Loucy (cell line): ENCODE data around the gene DCUN1D4.

Experiments
- H2AFZ ChIP-seq: fragments of 200-600 bp; sonication (generic); 2 replicates; pipeline ENCODE4 v1.6.0; 2016; ENCODE audit warnings: antibody characterized with exemption, mild to moderate bottlenecking, low read length, moderate library complexity
- H3F3A ChIP-seq: fragments of 200-600 bp; 2 replicates; pipeline ENCODE4 v1.6.0; 2016; ENCODE audit warnings: antibody characterized with exemption, low read depth, mild to moderate bottlenecking
- H3K27me3 ChIP-seq: fragments of 200-600 bp; sonication (generic); 2 replicates; pipeline ENCODE4 v1.6.1; 2014; ENCODE audit warnings: low read length, mild to moderate bottlenecking; ENCODE audit not compliant: insufficient read depth, poor library complexity, severe bottlenecking
- H3K36me3 ChIP-seq: fragments of 200-600 bp; sonication (generic); 2 replicates; pipeline ENCODE4 v1.6.1; 2016; ENCODE audit warnings: low read length; ENCODE audit not compliant: insufficient read depth
- H3K4me1 ChIP-seq: fragments of 200-600 bp; sonication (generic); 2 replicates; pipeline ENCODE4 v1.5.1; 2014; ENCODE audit warnings: low read length, mild to moderate bottlenecking; ENCODE audit not compliant: insufficient read depth, poor library complexity, severe bottlenecking
- H3K4me2 ChIP-seq: fragments of 200-600 bp; sonication (generic); 2 replicates; pipeline ENCODE4 v1.6.0; 2014; ENCODE audit warnings: antibody characterized with exemption, low read length, low read depth, mild to moderate bottlenecking; ENCODE audit not compliant: poor library complexity, severe bottlenecking
- H3K4me3 ChIP-seq: fragments of 200-600 bp; sonication (generic); 2 replicates; pipeline ENCODE4 v1.5.1; 2014; ENCODE audit warnings: low read length, mild to moderate bottlenecking, mixed read lengths; ENCODE audit not compliant: poor library complexity, severe bottlenecking
- H3K79me2 ChIP-seq: fragments of 200-600 bp; sonication (generic); 2 replicates; pipeline ENCODE4 v1.6.1; 2014; ENCODE audit warnings: low read length; ENCODE audit not compliant: insufficient read depth
- H3K9ac ChIP-seq: fragments of 200-600 bp; sonication (generic); 2 replicates; pipeline ENCODE4 v1.6.0; 2014; ENCODE audit warnings: mild to moderate bottlenecking, low read depth, low read length, moderate library complexity; ENCODE audit not compliant: poor library complexity, severe bottlenecking
- H3K9me2 ChIP-seq: fragments of 200-600 bp; sonication (generic); replicated peaks from 2 replicates; pipeline ENCODE4 v1.6.1; 2016; ENCODE audit warnings: low read depth, low read length, mixed read lengths
- H3K9me3 ChIP-seq: fragments of 200-600 bp; sonication (generic); 2 replicates; pipeline ENCODE4 v1.6.1; 2014; ENCODE audit warnings: mild to moderate bottlenecking, antibody characterized with exemption, low read length, low read depth; ENCODE audit not compliant: insufficient read depth
- H4K20me1 ChIP-seq: fragments of 200-600 bp; sonication (generic); 2 replicates; pipeline ENCODE4 v1.6.0; 2014; ENCODE audit warnings: antibody characterized with exemption, low read length, mild to moderate bottlenecking; ENCODE audit not compliant: insufficient read depth, poor library complexity, severe bottlenecking
- EZH2phosphoT487 ChIP-seq: fragments of 200-600 bp; IDR thresholded peaks from 2 replicates; pipeline ENCODE4 v1.6.1; 2018; ENCODE audit warnings: antibody characterized with exemption, mild to moderate bottlenecking, moderate library complexity, borderline replicate concordance
- TF ChIP-seq, protein P1 (sequence below): fragments of 200-600 bp; sonication (generic); conservative IDR thresholded peaks from 2 replicates; pipeline ENCODE4 v1.5.1; 2014; ENCODE audit warnings: mild to moderate bottlenecking, antibody characterized with exemption, low read length

The DCUN1D4 gene

GRCh38 chr4:51862199-51862598 is 19.2 kb downstream of the DCUN1D4 start:
- peaks cover 22% of the 10 kb centered on the region for H4K20me1 ChIP-seq
- H3K79me2 ChIP-seq: peaks cover 51% of the 10 kb centered on the region
- TF ChIP-seq EZH2phosphoT487: no peak
- TF ChIP-seq, protein P1, sequence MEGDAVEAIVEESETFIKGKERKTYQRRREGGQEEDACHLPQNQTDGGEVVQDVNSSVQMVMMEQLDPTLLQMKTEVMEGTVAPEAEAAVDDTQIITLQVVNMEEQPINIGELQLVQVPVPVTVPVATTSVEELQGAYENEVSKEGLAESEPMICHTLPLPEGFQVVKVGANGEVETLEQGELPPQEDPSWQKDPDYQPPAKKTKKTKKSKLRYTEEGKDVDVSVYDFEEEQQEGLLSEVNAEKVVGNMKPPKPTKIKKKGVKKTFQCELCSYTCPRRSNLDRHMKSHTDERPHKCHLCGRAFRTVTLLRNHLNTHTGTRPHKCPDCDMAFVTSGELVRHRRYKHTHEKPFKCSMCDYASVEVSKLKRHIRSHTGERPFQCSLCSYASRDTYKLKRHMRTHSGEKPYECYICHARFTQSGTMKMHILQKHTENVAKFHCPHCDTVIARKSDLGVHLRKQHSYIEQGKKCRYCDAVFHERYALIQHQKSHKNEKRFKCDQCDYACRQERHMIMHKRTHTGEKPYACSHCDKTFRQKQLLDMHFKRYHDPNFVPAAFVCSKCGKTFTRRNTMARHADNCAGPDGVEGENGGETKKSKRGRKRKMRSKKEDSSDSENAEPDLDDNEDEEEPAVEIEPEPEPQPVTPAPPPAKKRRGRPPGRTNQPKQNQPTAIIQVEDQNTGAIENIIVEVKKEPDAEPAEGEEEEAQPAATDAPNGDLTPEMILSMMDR: no peak

DNA sequence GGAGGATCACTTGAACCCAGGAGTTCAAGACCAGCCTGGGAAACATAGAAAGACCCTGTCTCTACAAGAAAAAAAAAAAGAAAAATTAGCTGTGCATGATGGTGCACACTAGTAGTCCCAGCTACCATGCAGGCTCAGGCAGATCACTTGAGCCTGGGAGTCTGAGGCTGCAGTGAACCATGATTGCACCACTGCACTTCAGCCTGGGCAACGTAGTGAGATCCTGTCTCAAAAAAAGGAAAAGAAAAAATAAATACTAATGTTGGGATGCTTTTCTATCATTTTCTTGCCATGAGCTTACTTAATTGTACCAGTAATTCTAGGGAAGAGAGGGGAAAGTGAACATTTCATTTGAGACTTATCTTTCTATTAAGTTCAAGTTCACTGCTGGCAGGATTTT is 19.8 kb downstream of the DCUN1D4 start:
- Histone ChIP-seq H3F3A (no peaks in the 10 kb centered on the region), H3K4me2 (no peak overlapping the region), H4K20me1 (peaks cover 22% of the 10 kb centered on the region), H3K9me3 (no peaks in the 10 kb centered on the region), H3K27me3 (no peaks in the 10 kb centered on the region), H3K9ac (no peak overlapping the region), H2AFZ (no peak overlapping the region), H3K36me3 (peaks cover 50% of the 10 kb centered on the region), H3K4me3 (no peak overlapping the region), H3K79me2 (peaks cover 45% of the 10 kb centered on the region), H3K9me2 (no peaks in the 10 kb centered on the region), H3K4me1 (no peaks in the 10 kb centered on the region)
- TF ChIP-seq, protein P1: no peak
- TF ChIP-seq EZH2phosphoT487: no peak

More at GRCh38 chr4:51862199-51862598, 19.2 kb downstream of the DCUN1D4 start:
- no peak overlapping the region for H3K4me3 ChIP-seq
- H3F3A ChIP-seq: no peaks in the 10 kb centered on the region
- no peaks in the 10 kb centered on the region for H3K9me3 ChIP-seq
- H3K4me2 ChIP-seq: no peak overlapping the region
- no peaks in the 10 kb centered on the region for H3K9me2 ChIP-seq
- H3K27me3 ChIP-seq: no peaks in the 10 kb centered on the region
- H3K4me1 ChIP-seq: no peaks in the 10 kb centered on the region
- peaks cover 44% of the 10 kb centered on the region for H3K36me3 ChIP-seq
- H3K9ac ChIP-seq: no peak overlapping the region
- H2AFZ ChIP-seq: no peak overlapping the region

DNA sequence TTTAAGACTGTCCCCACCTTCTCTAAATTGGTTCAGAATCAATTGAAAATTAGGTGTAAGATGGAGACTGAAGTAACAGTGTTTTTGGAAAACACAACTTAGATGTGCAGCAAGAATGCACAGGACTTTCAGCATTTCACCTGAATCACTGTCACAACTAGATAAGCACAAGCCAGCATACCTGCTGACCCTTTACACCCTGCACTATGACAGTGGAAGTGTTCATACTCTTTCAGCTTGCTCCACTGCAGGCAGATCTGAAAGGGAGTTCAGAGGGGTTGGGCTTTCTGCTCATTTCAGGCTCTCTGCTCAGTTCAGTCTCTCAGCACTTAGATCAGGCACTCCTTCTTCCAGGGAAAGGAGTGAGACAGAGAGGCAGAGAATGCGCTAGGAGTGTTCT is 22.8 kb downstream of the DCUN1D4 start:
- Histone ChIP-seq H3K36me3 (peaks cover 57% of the 10 kb centered on the region), H2AFZ (no peak overlapping the region), H3F3A (no peaks in the 10 kb centered on the region), H3K79me2 (peaks cover 16% of the 10 kb centered on the region), H3K9me3 (no peaks in the 10 kb centered on the region), H3K4me3 (no peak overlapping the region), H3K4me2 (no peak overlapping the region), H3K4me1 (no peaks in the 10 kb centered on the region), H3K27me3 (no peaks in the 10 kb centered on the region), H4K20me1 (peaks cover 11% of the 10 kb centered on the region), H3K9ac (no peak overlapping the region), H3K9me2 (no peaks in the 10 kb centered on the region)
- TF ChIP-seq, protein P1: no peak
- no peak for TF ChIP-seq EZH2phosphoT487
